ENCODE measurements around the gene MAPRE2.

Gene MAPRE2

DNA sequence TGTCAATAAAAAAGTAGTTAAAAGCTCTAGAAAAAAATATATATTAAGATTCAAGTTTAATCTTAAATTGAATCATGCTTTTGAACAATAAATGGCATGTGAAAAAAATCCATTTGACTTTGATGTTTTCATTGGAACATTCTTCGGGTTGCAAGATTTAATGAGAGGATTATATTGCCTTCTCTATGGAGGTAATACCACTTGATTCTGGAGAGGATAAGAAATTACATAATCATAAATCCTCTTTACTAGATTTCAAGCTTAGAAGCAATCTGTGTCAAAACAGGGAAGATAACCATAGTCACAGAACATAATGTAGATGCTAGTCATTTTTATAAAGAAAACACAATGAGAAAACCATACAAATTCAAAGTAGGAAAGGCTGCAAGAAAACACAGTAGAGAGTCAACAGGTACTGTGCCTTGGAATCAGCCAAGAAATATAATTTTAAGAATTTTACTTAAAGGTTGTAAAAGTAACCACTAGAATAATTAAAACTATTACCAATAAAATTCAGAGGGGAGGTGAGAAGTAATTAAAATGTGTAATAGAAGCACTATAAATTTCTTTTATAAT is 18.7 kb upstream of the MAPRE2 start:
- TF ChIP-seq, protein P1, sequence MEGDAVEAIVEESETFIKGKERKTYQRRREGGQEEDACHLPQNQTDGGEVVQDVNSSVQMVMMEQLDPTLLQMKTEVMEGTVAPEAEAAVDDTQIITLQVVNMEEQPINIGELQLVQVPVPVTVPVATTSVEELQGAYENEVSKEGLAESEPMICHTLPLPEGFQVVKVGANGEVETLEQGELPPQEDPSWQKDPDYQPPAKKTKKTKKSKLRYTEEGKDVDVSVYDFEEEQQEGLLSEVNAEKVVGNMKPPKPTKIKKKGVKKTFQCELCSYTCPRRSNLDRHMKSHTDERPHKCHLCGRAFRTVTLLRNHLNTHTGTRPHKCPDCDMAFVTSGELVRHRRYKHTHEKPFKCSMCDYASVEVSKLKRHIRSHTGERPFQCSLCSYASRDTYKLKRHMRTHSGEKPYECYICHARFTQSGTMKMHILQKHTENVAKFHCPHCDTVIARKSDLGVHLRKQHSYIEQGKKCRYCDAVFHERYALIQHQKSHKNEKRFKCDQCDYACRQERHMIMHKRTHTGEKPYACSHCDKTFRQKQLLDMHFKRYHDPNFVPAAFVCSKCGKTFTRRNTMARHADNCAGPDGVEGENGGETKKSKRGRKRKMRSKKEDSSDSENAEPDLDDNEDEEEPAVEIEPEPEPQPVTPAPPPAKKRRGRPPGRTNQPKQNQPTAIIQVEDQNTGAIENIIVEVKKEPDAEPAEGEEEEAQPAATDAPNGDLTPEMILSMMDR (IDR thresholded peaks at IDR 0.05; ENCODE audit: borderline replicate concordance, control extremely low read depth, extremely low read depth, insufficient read depth, missing control alignments) = no peak
- in situ Hi-C loops (cut with MboI; ENCODE audit: low sequenced_read_pairs, unreplicated experiment) = no loop called here
- no peak for DNase-seq (ENCODE audit: low spot score)

DNA sequence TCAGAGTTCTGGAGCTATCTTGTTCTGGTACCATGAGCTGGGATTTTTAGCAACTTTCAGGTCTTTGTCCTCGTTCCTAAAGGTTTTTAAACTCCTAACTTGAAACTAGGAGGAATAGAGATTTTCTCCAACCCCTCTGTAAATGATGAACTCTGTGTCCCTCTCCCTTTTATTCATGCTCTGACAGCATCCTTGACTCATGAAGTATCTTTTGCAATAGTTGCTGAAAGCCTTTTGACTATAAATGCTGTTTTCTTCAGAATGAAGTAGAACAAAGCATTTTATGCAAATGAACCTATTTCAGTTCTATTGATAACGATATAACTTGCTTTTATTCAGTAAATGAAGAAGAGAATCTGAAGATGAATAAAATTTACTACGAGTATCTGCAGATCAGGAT is 17.0 kb upstream of the MAPRE2 start:
- in situ Hi-C loops (cut with MboI; ENCODE audit: low sequenced_read_pairs, unreplicated experiment) = no loop called here
- TF ChIP-seq, protein P1 (IDR thresholded peaks at IDR 0.05; ENCODE audit: borderline replicate concordance, control extremely low read depth, extremely low read depth, insufficient read depth, missing control alignments) = no peak
- DNase-seq (ENCODE audit: low spot score) = no peak

DNA sequence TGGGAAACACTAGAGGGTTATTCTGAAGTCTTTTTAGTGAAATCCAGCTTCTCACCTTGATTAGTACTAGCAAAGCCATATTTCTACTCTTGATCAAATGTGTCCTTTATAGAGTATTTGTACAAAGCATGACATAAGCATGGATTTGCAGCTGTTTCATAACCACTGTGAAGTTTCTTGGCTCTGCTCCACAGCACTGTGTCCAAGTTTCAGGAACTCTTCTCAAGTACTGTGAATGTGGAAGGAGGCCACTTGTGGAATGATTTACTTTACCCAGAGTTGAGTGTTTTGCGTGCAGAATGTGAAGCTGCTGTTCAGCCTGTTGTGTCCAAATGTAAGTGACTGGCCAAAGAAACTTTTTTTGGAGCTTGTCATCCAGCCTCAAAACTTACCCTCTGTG is 16.2 kb upstream of the MAPRE2 start:
- TF ChIP-seq, protein P1 (IDR thresholded peaks at IDR 0.05; ENCODE audit: borderline replicate concordance, control extremely low read depth, extremely low read depth, insufficient read depth, missing control alignments) = no peak
- in situ Hi-C loops (cut with MboI; ENCODE audit: low sequenced_read_pairs, unreplicated experiment) = no loop called here

DNA sequence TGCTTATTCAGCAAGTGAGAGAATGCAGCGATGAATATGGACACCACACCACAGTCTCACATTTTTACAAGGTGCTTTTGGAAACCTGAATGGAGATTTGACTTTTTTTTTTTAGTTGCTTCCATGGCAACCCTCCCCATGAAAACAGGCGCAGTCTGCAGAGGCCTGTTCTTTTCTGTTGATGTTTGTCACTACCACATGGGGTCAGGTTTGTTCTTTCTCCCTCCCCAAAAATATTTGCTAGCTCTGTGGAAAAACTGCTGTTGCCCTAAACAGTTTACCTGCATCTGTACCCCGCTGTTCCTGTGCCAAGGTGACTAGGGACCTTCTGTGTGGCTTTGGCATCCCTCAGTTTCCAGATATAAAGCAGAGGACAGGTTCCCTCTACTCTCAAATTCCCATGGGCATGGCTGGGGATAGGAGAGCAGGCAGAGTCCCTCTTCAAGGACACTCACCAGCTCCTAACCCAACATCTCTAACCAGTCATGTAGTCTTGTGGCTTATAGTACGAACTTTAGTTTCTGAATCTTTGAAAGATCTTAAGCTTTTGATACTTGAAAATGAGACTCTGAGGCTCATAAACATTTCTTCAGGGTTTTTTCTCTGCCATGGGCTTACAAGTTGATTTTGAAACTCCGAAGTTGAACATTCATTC is 14.7 kb upstream of the MAPRE2 start:
- in situ Hi-C loops (cut with MboI; ENCODE audit: low sequenced_read_pairs, unreplicated experiment) = no loop called here
- no peak for DNase-seq (ENCODE audit: low spot score)

More for the DNA sequence above, 16.2 kb upstream of the MAPRE2 start:
- DNase-seq (ENCODE audit: low spot score) = no peak

DNA sequence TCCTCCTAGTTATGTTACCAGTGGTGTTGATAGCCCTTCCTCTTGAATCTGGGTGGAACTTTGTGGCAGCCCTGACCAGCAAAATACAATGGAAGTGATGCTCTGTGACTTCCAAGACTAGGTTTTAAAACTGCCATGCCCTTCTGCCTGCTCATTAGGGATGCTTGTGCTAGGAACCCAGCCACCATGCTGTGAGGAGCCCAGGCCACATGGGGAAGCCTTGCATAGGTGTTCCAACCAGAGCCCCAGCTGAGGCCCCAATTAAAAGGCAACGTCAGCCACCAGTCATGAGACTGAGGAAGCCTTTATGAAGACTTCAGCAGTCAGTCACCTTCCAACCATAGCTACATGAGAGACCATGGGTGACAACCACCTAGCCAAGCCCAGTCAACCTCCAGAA is 14.0 kb upstream of the MAPRE2 start:
- in situ Hi-C loops (cut with MboI; ENCODE audit: low sequenced_read_pairs, unreplicated experiment) = no loop called here
- DNase-seq (ENCODE audit: low spot score) = no peak
- TF ChIP-seq, protein P1 (IDR thresholded peaks at IDR 0.05; ENCODE audit: borderline replicate concordance, control extremely low read depth, extremely low read depth, insufficient read depth, missing control alignments) = no peak

More for the DNA sequence above, 14.7 kb upstream of the MAPRE2 start:
- TF ChIP-seq, protein P1 (IDR thresholded peaks at IDR 0.05; ENCODE audit: borderline replicate concordance, control extremely low read depth, extremely low read depth, insufficient read depth, missing control alignments) = peak; percentile 19

DNA sequence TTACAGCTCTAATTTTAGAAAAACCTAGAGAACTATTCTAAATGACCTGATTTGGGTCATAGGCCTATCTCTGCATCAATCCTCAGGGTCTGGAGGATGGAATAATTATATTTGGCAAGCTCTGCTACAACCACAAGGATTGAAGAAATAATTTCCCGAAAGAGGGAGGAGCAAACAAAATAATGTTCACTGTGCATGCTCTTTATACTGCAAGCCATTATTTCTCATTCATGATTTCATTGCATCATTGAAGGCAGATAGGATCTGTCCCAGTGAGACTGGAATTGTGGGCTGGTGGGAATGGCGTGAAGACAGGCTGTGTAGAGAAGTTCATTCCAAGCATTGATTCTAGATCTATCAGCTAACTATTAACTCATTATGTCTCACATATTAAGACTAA is 12.7 kb upstream of the MAPRE2 start:
- DNase-seq (ENCODE audit: low spot score) = no peak
- in situ Hi-C loops (cut with MboI; ENCODE audit: low sequenced_read_pairs, unreplicated experiment) = no loop called here
- TF ChIP-seq, protein P1 (IDR thresholded peaks at IDR 0.05; ENCODE audit: borderline replicate concordance, control extremely low read depth, extremely low read depth, insufficient read depth, missing control alignments) = no peak
